Measurements from ENCODE around the gene RDM1. TPM values are rescaled to one million over a fixed set of nuclear protein-coding genes. Genes with fewer than 3 reads are reported as not detected.
"Not testable (repeated sequence)": the region's sequence is repeated elsewhere in the genome, so short reads cannot be mapped to it uniquely, and the experiment has no call there.

RDM1 gene
- total and polyA plus RNA-seq, 2 experiments from 2014 or later, result 3.9 to 8.8 TPM

DNA sequence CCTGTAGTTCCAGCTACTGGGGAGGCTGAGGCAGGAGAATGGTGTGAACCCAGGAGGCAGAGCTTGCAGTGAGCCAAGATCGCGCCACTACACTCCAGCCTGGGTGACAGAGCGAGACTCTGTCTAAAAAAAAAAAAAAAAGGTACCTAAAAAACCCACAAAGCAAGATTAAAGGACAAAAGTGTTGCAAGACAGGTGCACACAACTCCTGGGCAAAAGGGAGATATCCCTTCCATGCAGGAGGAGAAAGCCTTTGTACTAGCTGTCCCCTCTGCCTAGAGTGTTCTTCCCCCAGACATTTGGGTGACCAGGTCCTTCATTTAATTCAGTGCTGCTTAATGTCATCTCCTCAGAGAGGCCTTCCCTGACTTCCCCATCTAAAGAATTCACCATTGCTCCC lies 7.9 kb upstream of the RDM1 start:
- not testable (repeated sequence) for H4K20me1 ChIP-seq (replicated peaks; ENCODE audit: insufficient read depth); H3K4me3 Mint-ChIP-seq; DNase-seq (ENCODE audit: low spot score); H3K4me1 Mint-ChIP-seq; H3K36me3 Mint-ChIP-seq (ENCODE audit: low read depth); H3K79me2 ChIP-seq (replicated peaks; ENCODE audit: insufficient read depth); H3K4me3 ChIP-seq; H2AFZ ChIP-seq; H3K27ac ChIP-seq (ENCODE audit: low read depth); ATAC-seq; H3K9me3 Mint-ChIP-seq; H3K27me3 ChIP-seq (ENCODE audit: insufficient read depth); H3K36me3 ChIP-seq (ENCODE audit: insufficient read depth); H3K27ac Mint-ChIP-seq; H3K4me1 ChIP-seq (ENCODE audit: insufficient read depth); H3F3A ChIP-seq (replicated peaks; ENCODE audit: low read depth); H3K4me2 ChIP-seq; H3K9me2 ChIP-seq (ENCODE audit: insufficient read depth); H3K27me3 Mint-ChIP-seq (ENCODE audit: insufficient read depth, low read depth, poor library complexity)

DNA sequence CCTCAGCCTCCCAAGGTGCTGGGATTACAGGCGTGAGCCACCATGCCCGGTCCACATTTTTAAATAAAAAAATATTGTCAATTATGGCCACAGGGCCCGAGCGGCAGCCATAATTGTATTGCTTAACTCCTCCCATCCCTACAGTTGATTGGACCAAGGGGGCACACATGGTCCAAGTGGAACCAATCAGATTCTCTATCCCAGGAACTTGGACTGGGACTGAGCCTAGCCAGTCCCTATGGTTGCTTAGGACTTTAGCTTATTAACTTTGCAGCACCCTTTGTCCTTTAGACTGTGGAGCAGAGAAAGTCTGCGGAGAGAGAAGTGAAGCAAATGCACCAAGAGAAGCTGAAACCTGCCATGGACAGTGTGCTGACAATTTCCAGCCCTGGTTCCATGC lies 5.5 kb upstream of the RDM1 start:
- Histone ChIP-seq H3K4me1 (ENCODE audit: insufficient read depth) (peaks cover 9% of the 10 kb centered on the region), H3K4me2 (no peak overlapping the region), H4K20me1 (replicated peaks; ENCODE audit: insufficient read depth) (no peaks in the 10 kb centered on the region), H3F3A (replicated peaks; ENCODE audit: low read depth) (no peaks in the 10 kb centered on the region), H3K27me3 (ENCODE audit: insufficient read depth) (no peaks in the 10 kb centered on the region), H3K4me3 (no peak overlapping the region), H3K79me2 (replicated peaks; ENCODE audit: insufficient read depth) (no peaks in the 10 kb centered on the region), H3K36me3 (ENCODE audit: insufficient read depth) (no peaks in the 10 kb centered on the region), H2AFZ (peak overlapping the region; percentile 72; the same call in 1 of the 2 replicates), H3K27ac (ENCODE audit: low read depth) (no peak overlapping the region), H3K9me2 (ENCODE audit: insufficient read depth) (peaks cover 4% of the 10 kb centered on the region; the same call in 1 of the 2 replicates)
- Mint-ChIP-seq H3K4me1 (peaks cover 16% of the 10 kb centered on the region), H3K36me3 (ENCODE audit: low read depth) (no peaks in the 10 kb centered on the region), H3K27me3 (ENCODE audit: insufficient read depth, low read depth, poor library complexity) (peaks cover 2% of the 10 kb centered on the region), H3K4me3 (no peak overlapping the region), H3K9me3 (0 out of 3 replicates have a peak, but pooled peaks cover 3% of the 10 kb centered on the region), H3K27ac (no peak overlapping the region)
- ATAC-seq, result no peak; the same call in 2 of the 3 replicates
- peak; percentile 10 for DNase-seq (ENCODE audit: low spot score)
- TF ChIP-seq ZNF462 (CRISPR knock-in tag; IDR thresholded peaks at IDR 0.05) (no peak), ETS1 (IDR thresholded peaks at IDR 0.05) (no peak), STAT1 (IDR thresholded peaks at IDR 0.05; ENCODE audit: unreplicated experiment) (no peak), EZH2phosphoT487 (IDR thresholded peaks at IDR 0.05; ENCODE audit: unreplicated experiment) (no peak), CTCF (conservative IDR thresholded peaks at IDR 0.05; ENCODE audit: low read depth in 2 of 2) (no peak), ZNF331 (CRISPR knock-in tag; IDR thresholded peaks at IDR 0.05; ENCODE audit: low read depth) (no peak)
